ES-I3 (cell line): ENCODE results near the gene CCDC43.
"Not testable (repeated sequence)": the region's sequence is repeated elsewhere in the genome, so short reads cannot be mapped to it uniquely, and the experiment has no call there.

Experiments
- H3K36me3 ChIP-seq: 2 replicates; pipeline ENCODE4 v1.6.1; 2013; ENCODE audit warnings: mild to moderate bottlenecking, low read length, control low read depth, moderate library complexity; ENCODE audit not compliant: insufficient read depth
- H3K4me1 ChIP-seq: 2 replicates; pipeline ENCODE4 v1.6.1; 2013; ENCODE audit warnings: mild to moderate bottlenecking, control low read depth, low read length; ENCODE audit not compliant: insufficient read depth
- H3K9ac ChIP-seq: 2 replicates; pipeline ENCODE4 v1.6.1; 2013; ENCODE audit warnings: low read depth, mild to moderate bottlenecking, low read length, moderate library complexity
- H3K9me3 ChIP-seq: 2 replicates; pipeline ENCODE4 v1.6.1; 2013; ENCODE audit warnings: mild to moderate bottlenecking, low read length, moderate library complexity; ENCODE audit not compliant: control insufficient read depth, insufficient read depth

CCDC43 gene

DNA sequence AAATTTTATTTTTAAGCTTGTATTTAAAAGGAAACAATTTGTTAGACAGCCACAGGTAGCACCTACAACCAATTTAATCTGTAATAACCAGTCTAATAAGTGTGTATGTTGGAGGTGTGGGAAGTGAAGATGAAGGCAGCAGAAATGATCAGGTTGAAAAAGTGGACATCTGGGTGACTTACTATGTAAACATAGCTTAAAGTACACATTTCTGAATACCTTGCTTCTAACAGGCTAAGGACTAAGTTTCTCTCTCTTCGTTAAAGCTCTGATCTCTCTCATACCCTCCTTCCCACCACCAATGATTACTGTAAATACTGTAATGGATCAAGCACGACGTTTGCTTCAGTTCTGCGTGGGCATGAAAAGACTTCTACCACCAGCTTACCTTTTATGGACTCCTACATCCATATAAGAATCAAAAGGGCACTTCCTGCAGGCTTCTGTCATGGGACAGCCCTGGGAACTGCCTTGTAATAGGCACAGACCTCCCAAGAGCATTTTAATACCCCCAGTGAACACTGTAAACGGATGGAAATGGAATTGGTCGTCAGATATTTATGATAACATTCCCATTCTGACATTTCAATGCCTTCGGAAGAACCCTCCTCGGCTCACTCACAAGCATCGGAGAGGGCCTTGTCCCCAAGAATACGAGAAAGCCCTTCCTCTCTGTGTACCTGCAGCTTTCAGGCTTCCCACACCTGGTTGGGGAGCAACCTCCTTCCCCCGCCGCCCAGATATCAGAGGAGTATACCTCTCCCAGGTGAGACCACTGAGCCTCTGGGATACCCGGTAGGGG lies 700 bp downstream of the CCDC43 start:
- peak overlapping the region; percentile 92 for H3K9ac ChIP-seq
- no peaks in the 10 kb centered on the region for H3K36me3 ChIP-seq
- no peaks in the 10 kb centered on the region for H3K9me3 ChIP-seq
- peaks cover 12% of the 10 kb centered on the region for H3K4me1 ChIP-seq

DNA sequence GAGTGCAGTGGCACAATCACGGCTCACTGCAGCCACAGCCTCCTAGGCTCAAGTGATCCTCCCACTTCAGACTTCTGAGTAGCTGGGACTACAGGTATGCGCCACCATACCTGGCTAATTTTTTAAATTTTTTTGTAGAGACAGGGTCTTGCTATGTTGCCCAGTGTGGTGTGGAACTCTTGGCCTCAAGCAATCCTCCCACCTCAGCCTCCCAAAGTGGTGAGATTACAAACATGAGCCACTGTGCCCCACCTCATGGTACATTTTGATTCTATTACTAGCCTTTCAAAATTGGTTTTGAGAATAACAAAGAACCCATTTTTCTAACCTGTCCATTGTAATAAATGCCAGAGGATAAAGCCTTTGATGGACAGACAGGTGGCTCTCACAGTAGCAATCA lies 1.4 kb downstream of the CCDC43 start:
- H3K4me1 ChIP-seq, result peaks cover 12% of the 10 kb centered on the region
- H3K9me3 ChIP-seq, result no peaks in the 10 kb centered on the region
- no peak overlapping the region for H3K9ac ChIP-seq
- H3K36me3 ChIP-seq, result 0 out of 2 replicates have a peak, but pooled peaks cover 3% of the 10 kb centered on the region

DNA sequence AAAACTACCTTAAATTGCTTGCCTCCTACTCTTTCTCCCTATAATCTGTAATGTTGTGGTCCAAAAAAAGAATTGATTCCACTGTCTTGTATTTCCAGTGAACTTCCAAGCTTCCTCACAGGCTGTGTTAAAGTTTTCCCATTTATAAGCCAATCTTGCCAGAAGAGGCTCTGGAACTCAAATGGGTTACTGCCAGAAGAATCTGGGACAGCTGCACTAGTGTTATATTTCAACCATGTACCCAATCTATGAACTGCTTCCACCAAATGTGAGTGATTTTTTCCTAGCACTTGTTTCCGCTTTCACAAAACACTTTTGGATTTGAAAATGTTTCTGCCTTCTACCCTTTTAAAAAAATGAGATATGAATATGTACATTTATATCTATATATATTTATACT lies 1.8 kb downstream of the CCDC43 start:
- H3K9me3 ChIP-seq, result no peaks in the 10 kb centered on the region
- 0 out of 2 replicates have a peak, but pooled peaks cover 3% of the 10 kb centered on the region for H3K36me3 ChIP-seq
- peaks cover 12% of the 10 kb centered on the region for H3K4me1 ChIP-seq
- H3K9ac ChIP-seq, result no peak overlapping the region

DNA sequence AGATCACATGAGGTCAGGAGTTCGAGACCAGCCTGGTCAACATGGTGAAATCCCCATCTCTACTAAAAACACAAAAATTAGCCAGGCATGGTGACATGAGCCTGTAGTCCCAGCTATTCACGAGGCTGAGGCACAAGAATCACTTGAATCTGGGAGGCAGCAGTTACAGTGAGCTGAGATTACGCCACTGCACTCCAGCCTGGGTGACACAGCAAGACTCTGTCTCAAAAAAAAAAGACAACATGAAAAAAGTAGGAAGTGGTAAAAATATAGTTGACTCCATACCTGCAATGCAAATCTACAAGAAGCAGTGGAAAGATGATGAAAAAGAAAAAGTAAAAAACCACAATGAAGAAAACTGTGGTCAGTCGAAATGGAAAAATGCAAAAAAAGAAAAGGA lies 6.3 kb downstream of the CCDC43 start:
- not testable (repeated sequence) for H3K9me3 ChIP-seq, H3K4me1 ChIP-seq, H3K9ac ChIP-seq
- H3K36me3 ChIP-seq, result peaks cover 19% of the 10 kb centered on the region

DNA sequence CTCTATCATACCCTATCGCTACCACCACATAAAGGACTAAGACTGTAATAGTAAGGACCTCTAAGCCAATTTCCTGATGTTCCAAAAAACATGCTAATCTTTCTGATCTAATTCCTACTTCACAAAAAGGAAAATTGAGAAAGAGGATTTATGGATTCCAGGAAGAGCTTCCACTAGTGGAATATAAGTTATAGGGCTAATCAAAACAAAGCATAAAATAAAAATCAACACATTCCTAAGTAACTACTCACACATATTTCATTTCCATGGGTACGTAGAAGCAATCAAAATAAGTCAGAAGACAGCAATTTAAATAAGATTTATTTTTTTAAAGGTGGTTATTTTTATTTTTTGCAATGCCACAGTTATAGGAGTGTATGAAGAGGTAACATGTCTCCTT lies 12.4 kb downstream of the CCDC43 start:
- Histone ChIP-seq H3K36me3 (peaks cover 18% of the 10 kb centered on the region), H3K9me3 (no peaks in the 10 kb centered on the region), H3K4me1 (no peaks in the 10 kb centered on the region), H3K9ac (no peak overlapping the region)

DNA sequence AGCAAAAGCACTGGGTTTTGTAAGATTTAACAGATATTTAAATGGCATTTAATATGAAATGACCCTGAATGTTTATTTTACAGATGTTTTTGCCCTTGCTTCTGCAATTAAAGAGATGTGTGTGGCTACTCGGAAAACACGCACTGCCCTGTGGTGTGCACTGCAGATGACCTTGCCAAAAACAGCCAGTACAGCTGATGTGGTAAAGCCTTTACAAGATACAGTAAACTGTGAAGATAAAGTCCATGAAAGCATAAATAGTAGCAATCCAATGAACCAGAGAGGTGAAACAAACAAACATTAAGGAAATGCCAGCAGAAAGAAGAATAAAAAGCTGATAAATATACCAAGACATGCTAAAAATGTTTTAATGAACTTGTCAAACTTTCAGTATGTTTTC lies 15.7 kb downstream of the CCDC43 start:
- Histone ChIP-seq H3K9ac (no peak overlapping the region), H3K36me3 (peaks cover 9% of the 10 kb centered on the region), H3K9me3 (no peaks in the 10 kb centered on the region), H3K4me1 (no peaks in the 10 kb centered on the region)

DNA sequence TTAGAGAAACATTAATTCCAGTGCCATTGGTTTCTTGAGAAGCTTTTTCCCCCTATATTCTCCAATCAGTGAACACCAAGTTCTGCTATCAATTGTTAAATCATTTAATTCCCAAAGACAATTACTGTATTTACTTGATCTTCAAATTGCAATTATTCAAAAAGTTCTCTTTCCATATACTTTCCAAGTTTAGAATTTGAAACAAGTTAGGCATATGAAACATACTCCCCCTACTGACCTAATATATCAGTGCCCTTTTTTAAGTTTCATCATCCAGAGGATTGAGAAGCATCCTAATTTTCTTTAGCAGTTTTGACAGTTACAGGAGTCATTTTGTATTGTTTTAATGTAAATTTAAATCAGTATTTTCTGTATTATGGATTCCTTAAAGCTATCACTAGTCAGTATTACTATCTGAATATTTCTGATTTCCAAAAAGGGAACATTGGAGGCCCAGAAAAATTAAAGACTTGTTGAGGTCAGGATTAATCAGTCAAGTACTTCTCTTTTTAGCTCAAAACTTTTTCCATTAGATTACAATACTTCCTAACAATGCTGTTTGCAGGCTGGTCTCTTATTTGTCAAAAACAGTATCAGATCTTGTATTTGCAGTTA lies 17.0 kb downstream of the CCDC43 start:
- no peaks in the 10 kb centered on the region for H3K4me1 ChIP-seq
- no peak overlapping the region for H3K9ac ChIP-seq
- no peaks in the 10 kb centered on the region for H3K36me3 ChIP-seq

DNA sequence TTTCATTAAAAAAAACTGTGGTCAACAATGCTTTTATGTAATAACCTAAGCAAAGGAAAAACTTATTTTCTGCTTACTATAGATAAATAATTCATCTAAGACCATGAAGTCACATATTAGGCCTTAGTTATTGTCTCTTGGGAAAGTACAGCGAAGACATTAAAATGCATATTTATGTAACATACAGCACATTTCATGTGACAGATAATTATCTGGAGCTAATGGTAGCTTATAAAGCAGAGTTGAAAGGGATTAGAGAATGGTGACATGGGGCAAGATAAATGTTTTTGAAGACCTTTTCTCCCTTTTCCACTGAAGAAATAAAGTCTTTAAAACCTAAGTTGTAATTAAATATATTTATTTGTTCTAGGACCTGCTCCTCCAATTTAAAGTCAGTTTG lies 23.6 kb downstream of the CCDC43 start:
- Histone ChIP-seq H3K36me3 (no peaks in the 10 kb centered on the region; the same call in 1 of the 2 replicates), H3K4me1 (no peaks in the 10 kb centered on the region), H3K9me3 (no peaks in the 10 kb centered on the region), H3K9ac (no peak overlapping the region)

More for the DNA sequence above, 17.0 kb downstream of the CCDC43 start:
- H3K9me3 ChIP-seq, result no peaks in the 10 kb centered on the region

DNA sequence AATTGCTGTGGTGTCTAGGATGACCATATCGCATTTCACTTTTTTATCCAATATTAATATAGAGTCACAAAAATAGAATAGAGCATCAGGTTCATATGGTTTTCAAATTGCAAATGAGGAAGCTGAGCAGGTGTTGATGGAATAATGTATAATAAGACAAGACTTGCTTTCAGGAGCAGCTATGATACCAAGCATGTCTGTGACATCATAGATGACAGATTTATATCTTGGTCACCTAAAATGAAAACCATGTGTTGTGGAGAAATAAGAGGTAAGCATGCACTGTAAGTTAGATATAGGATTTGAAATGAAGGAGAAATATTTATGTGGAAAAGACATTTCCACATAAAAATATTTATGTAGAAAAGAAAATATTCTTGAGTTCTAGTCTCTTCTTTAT lies 24.7 kb downstream of the CCDC43 start:
- no peaks in the 10 kb centered on the region for H3K4me1 ChIP-seq
- no peak overlapping the region for H3K9ac ChIP-seq
- H3K9me3 ChIP-seq, result no peaks in the 10 kb centered on the region
- no peaks in the 10 kb centered on the region; the same call in 1 of the 2 replicates for H3K36me3 ChIP-seq

DNA sequence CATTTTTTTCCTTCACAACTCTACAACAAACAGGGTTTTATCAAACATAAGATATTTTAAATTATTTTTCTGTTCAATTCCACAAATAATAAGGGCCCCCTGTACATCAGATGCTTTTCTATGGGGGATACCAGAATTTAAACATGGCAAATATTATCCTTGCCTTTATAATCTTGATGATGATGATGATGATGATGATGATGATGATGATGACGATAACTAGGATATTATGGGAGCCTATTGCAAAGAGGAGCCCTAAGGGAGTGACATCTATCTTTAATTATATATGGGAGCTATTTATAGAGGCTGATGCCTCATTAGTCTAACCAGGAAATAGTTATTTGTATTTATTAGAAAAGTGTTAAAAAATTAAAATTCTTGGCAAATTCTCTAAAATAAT lies 26.5 kb downstream of the CCDC43 start:
- H3K9me3 ChIP-seq, result no peaks in the 10 kb centered on the region
- no peaks in the 10 kb centered on the region for H3K4me1 ChIP-seq
- H3K9ac ChIP-seq, result no peak overlapping the region
- H3K36me3 ChIP-seq, result no peaks in the 10 kb centered on the region; the same call in 1 of the 2 replicates

DNA sequence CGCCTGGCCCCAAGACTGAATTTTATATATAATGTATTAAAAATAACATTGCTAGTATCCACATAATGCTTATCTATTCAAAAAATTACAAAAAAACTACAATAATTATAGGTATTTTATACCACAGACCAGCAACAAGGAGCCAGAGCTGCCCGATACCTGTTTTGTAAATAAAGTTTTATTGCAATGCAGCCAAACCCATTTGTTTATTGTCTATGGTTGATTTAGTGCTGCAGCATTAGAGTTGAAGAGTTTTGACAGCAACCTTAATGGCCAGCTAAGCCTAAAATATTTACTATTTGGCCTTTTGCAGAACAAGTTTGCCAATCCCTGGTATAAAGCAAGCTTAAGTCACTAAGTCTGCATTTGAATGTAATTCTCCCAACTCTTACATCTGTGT lies 27.7 kb downstream of the CCDC43 start:
- Histone ChIP-seq H3K4me1 (no peaks in the 10 kb centered on the region), H3K9ac (no peak overlapping the region), H3K36me3 (no peaks in the 10 kb centered on the region; the same call in 1 of the 2 replicates), H3K9me3 (no peaks in the 10 kb centered on the region)

DNA sequence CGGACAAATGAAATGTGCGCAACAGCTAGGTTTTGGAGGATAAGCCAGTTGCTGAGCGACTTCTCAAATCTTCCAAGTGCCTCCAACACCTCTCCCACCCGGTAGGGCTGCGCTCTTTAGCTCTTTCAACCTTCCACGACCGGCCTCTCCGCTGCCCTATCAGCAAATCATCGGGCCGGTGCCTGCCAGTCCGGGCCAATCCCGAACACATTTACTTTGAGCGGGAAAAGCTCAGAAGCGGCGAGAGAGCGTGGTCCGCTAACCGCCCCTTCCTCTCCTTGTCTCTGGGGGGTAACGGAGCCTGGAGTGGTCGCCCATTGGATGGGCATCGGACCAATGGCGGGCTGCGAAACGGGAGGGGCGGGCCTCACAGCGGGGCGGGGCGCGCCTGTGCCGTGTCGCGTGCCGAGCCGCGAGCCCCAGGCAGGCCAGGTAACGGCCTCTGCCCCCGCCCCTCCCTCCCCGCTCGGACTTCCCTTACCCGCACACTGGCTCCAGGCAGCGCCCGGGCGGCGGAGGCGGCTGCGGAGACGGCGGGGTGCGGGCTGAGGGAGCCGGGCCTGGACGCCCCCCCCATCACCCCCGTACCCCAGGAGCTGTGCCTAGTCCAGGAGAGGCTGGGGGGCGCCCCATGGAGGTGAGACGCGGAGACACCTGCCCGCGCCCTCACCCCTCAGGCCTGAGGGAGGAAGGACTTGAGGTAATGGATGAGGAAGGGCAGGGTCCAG lies 33.4 kb downstream of the CCDC43 start, which contains the start of gene MEIOC:
Gene MEIOC, plus strand, starts transcription at position 486 of the 728 bp plus-strand sequence. Its CDS starts 146 bp downstream, at position 632.
- peak within 1 kb of the TSS; percentile 50; the same call in 1 of the 2 replicates for H3K9ac ChIP-seq
- peaks cover 5% of the 10 kb centered on the region; the same call in 1 of the 2 replicates for H3K9me3 ChIP-seq
- no peaks in the 10 kb centered on the region for H3K4me1 ChIP-seq
- no peaks in the 10 kb centered on the region for H3K36me3 ChIP-seq

DNA sequence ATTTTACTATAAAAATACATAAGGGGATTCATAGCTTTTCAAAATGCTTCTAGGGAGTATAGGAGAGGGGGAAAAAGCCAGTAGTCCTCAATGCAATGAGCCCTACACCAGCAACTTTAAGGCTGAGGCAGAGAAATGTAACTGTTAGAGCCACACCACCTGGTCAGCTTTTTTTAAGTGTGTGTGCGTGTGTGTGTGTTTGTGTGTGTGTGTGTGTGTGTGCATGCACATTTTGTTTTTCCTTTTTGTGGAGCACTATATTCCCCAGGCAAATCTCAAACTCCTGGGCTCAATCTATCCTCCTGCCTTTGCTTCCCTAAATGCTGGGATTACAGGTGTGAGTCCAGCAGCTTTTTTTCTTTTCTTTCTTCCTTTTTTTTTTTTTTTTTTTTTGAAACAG lies 35.6 kb downstream of the CCDC43 start:
- Histone ChIP-seq H3K9me3 (peaks cover 5% of the 10 kb centered on the region; the same call in 1 of the 2 replicates), H3K36me3 (no peaks in the 10 kb centered on the region), H3K4me1 (no peaks in the 10 kb centered on the region), H3K9ac (no peak overlapping the region)

DNA sequence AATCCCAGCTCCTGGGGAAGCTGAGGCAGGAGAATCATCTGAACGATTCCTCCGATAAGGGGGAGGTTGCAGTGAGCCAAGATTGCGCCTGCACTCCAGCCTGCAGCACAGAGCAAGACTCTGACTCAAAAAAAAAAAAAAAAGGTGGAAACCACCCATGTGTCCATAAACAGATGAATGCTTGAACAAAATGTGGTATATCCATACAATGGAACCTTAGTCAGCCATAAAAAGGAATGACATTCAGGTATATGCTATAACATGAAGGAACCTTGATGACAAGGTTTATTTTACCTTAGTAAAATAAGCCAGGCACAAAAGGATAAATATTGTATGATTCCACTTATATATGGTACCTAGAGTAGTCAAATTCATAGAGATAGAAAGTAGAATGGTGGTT lies 36.2 kb downstream of the CCDC43 start:
- peaks cover 5% of the 10 kb centered on the region; the same call in 1 of the 2 replicates for H3K9me3 ChIP-seq
- H3K4me1 ChIP-seq, result no peaks in the 10 kb centered on the region
- no peak overlapping the region for H3K9ac ChIP-seq
- H3K36me3 ChIP-seq, result no peaks in the 10 kb centered on the region
